Lung (tissue), 12 donors: ENCODE measurements around the gene GATA1. TPM values are rescaled to one million over a fixed set of nuclear protein-coding genes. Genes with fewer than 3 reads are reported as not detected.
"Not testable (repeated sequence)": the region's sequence is repeated elsewhere in the genome, so short reads cannot be mapped to it uniquely, and the experiment has no call there.

Experiments
- ATAC-seq: fragments of 200-7000 bp; cut with Tn5 transposase; one replicate; pipeline ENCODE4 v1.9.1; 2020; ENCODE audit warnings: moderate number of reproducible peaks; ENCODE audit not compliant: insufficient read depth, low FRiP score
- DNase-seq, 3 donors: peaks; one replicate each; pipeline ENCODE4 v3.0.0-alpha.2; 2013 to 2017
- H3K27ac ChIP-seq, 2 donors: one replicate each; pipeline ENCODE4 v1.5.1; 2013; ENCODE audit warnings: mild to moderate bottlenecking in 2 of 2, moderate library complexity in 2 of 2, control low read depth in 1 of 2, inconsistent platforms in 1 of 2, low read depth in 1 of 2, low read length in 1 of 2
- H3K27me3 ChIP-seq, 3 donors: one replicate each; pipeline ENCODE4 v1.5.1; 2013; ENCODE audit warnings: low read length in 2 of 3; ENCODE audit not compliant: control insufficient read depth in 3 of 3, insufficient read depth in 3 of 3
- H3K36me3 ChIP-seq, 4 donors: one replicate each; pipeline ENCODE4 v1.5.1; 2013; ENCODE audit warnings: low read length in 4 of 4, mild to moderate bottlenecking in 1 of 4, moderate library complexity in 1 of 4; ENCODE audit not compliant: control insufficient read depth in 4 of 4, insufficient read depth in 4 of 4
- H3K4me1 ChIP-seq, 5 donors: one replicate each; pipeline ENCODE4 v1.5.1; 2013; ENCODE audit warnings: low read length in 5 of 5, mild to moderate bottlenecking in 2 of 5, moderate library complexity in 1 of 5; ENCODE audit not compliant: control insufficient read depth in 5 of 5, insufficient read depth in 5 of 5
- H3K4me3 ChIP-seq: one replicate; pipeline ENCODE4 v1.5.1; 2013; ENCODE audit warnings: mild to moderate bottlenecking, control low read depth, moderate library complexity
- H3K9ac ChIP-seq, 2 donors: one replicate each; pipeline ENCODE4 v1.5.1; 2013; ENCODE audit warnings: low read length in 2 of 2, control low read depth in 1 of 2; ENCODE audit not compliant: insufficient read depth in 1 of 2
- H3K9me3 ChIP-seq, 4 donors: one replicate each; pipeline ENCODE4 v1.5.1; 2013; ENCODE audit warnings: low read length in 3 of 4, mild to moderate bottlenecking in 1 of 4, moderate library complexity in 1 of 4; ENCODE audit not compliant: control insufficient read depth in 4 of 4, insufficient read depth in 3 of 4
- CTCF ChIP-seq: IDR thresholded peaks from 2 replicates; pipeline ENCODE4 v1.5.1; 2012; ENCODE audit warnings: mild to moderate bottlenecking; ENCODE audit errors: control extremely low read depth, extremely low read depth
- WGBS, 2 donors: extraction: QIAGEN DNeasy Blood & Tissue Kit; methylation state at CpG; one replicate each; pipeline ENCODE4 v1.1.7; 2013; 5-methylcytosine and 5-hydroxymethylcytosine counted together
- polyA plus RNA-seq, 2 donors: library from polyadenylated mRNA; stranded (reverse); fragments of 200-250 nt; gene quantifications; one replicate each; pipeline ENCODE4 v1.2.1, GENCODE V29; 2013
- total RNA-seq, 2 donors: library from RNA; depleted of rRNA in 1 of 2; stranded (reverse); fragments of >200 nt in 1 of 2; gene quantifications; one replicate each; pipeline ENCODE4 v1.2.1, GENCODE V29; 2014 to 2021
- donor health status: control.
- donor health status: control.
- donor health status: Bipolar disorder and iron deficiency.
- donor health status: healthy.
- donor health status: DM: yes; HTN: yes; CAD: no.

Gene GATA1
- total and polyA plus RNA-seq, 4 donors, result 0.43 to 1.5 (median 0.90) TPM

- 90 to 99% methylated on average over 16 to 18 of the region's 18 CpGs for WGBS, 2 donors
- Histone ChIP-seq H3K27ac (no peak overlapping the region), H3K36me3 (peaks cover 3 to 23% (median 10%) of the 10 kb centered on the region in 4 donors), H3K9me3 (no peaks in the 10 kb centered on the region), H3K27me3 (peaks cover 0 to 6% (median 0%) of the 10 kb centered on the region in 3 donors), H3K4me3 (no peak overlapping the region), H3K9ac (no peak overlapping the region), H3K4me1 (no peaks in the 10 kb centered on the region)
- ATAC-seq (no peak), DNase-seq (no peak)
- no peak for TF ChIP-seq CTCF
Observed at GRCh38 chrX:48816014-48816810, 29.8 kb downstream of the GATA1 start.

GRCh38 chrX:48818098-48818497 lies 31.7 kb downstream of the GATA1 start:
- Histone ChIP-seq H3K9ac (no peak overlapping the region), H3K4me1 (no peaks in the 10 kb centered on the region), H3K27me3 (peaks cover 0 to 6% (median 0%) of the 10 kb centered on the region in 3 donors), H3K4me3 (no peak overlapping the region), H3K36me3 (peaks cover 3 to 28% (median 9%) of the 10 kb centered on the region in 4 donors), H3K27ac (no peak overlapping the region), H3K9me3 (no peaks in the 10 kb centered on the region)
- WGBS, 2 donors, result 92 to 98% methylated on average over 11 to 16 of the region's 16 CpGs
- ATAC-seq (no peak), DNase-seq (no peak)
- no peak for TF ChIP-seq CTCF

GRCh38 chrX:48818866-48819265 lies 32.5 kb downstream of the GATA1 start:
- Histone ChIP-seq H3K27me3 (peaks cover 0 to under 1% (median 0%) of the 10 kb centered on the region in 3 donors), H3K9me3 (no peaks in the 10 kb centered on the region), H3K27ac (no peak overlapping the region), H3K9ac (no peak overlapping the region), H3K4me3 (no peak overlapping the region), H3K36me3 (peaks cover 3 to 29% (median 9%) of the 10 kb centered on the region in 4 donors), H3K4me1 (no peaks in the 10 kb centered on the region)
- no peak for TF ChIP-seq CTCF
- 91 to 95% methylated on average over 4 of the region's 4 CpGs for WGBS, 2 donors
- no peak for DNase-seq
- no peak for ATAC-seq

- H3K9ac ChIP-seq, H3K4me1 ChIP-seq, DNase-seq, ATAC-seq, H3K9me3 ChIP-seq, H3K27ac ChIP-seq, H3K4me3 ChIP-seq, H3K27me3 ChIP-seq: not testable (repeated sequence)
- H3K36me3 ChIP-seq, result peaks cover 3 to 28% (median 9%) of the 10 kb centered on the region in 4 donors
- 77 to 85% methylated on average over 8 to 9 of the region's 9 CpGs for WGBS, 2 donors
Observed at GRCh38 chrX:48819394-48819793, 33.0 kb downstream of the GATA1 start.
